ENCODE data around the gene PDZD7.

- no peak for TF ChIP-seq CTCF (IDR thresholded peaks at IDR 0.05 in 8 of 11, conservative IDR thresholded peaks at IDR 0.05 in 3 of 11)
- peak in 1 of 3 donors; percentile 44 for TF ChIP-seq POLR2AphosphoS5 (IDR thresholded peaks at IDR 0.05)
These were observed 27.2 kb downstream of the PDZD7 start for GRCh38 chr10:101003639-101004206.

All from spleen (tissue), 7 donors.